DND-41 (cell line): ENCODE results near the gene PFKFB2.

ENCODE experiments used
- ATAC-seq: fragments of 200-7000 bp; cut with Tn5 transposase; 3 replicates; pipeline ENCODE4 v1.9.1; 2021; ENCODE audit warnings: low read depth; ENCODE audit not compliant: insufficient read depth
- DNase-seq: peaks from one replicate; pipeline ENCODE4 v3.0.0-alpha.2; 2020
- H2AFZ ChIP-seq: 2 replicates; pipeline ENCODE4 v1.6.0; 2012; ENCODE audit warnings: low read depth, low read length
- H3K27ac ChIP-seq: 2 replicates; pipeline ENCODE4 v1.5.1; 2012; ENCODE audit warnings: low read length, inconsistent platforms
- H3K27me3 ChIP-seq: fragments of 200-600 bp; sonication (generic); 2 replicates; pipeline ENCODE4 v1.6.0; 2012; ENCODE audit warnings: low read length, mild to moderate bottlenecking, inconsistent platforms; ENCODE audit not compliant: insufficient read depth, poor library complexity
- H3K36me3 ChIP-seq: 2 replicates; pipeline ENCODE4 v1.5.1; 2012; ENCODE audit warnings: low read length, inconsistent platforms; ENCODE audit not compliant: insufficient read depth
- H3K4me1 ChIP-seq: 2 replicates; pipeline ENCODE4 v1.5.1; 2012; ENCODE audit warnings: mild to moderate bottlenecking, low read length; ENCODE audit not compliant: insufficient read depth
- H3K4me2 ChIP-seq: 2 replicates; pipeline ENCODE4 v1.6.0; 2012; ENCODE audit warnings: mild to moderate bottlenecking, moderate library complexity, low read length, inconsistent platforms; ENCODE audit not compliant: insufficient read depth
- H3K4me3 ChIP-seq, 2 experiments: fragments of 200-600 bp in 1 of 2; shearing (Covaris generic) in 1 of 2; 2 replicates each; pipeline ENCODE4 v1.5.1; 2012 to 2016; ENCODE audit warnings: inconsistent platforms in 2 of 2, low read length in 2 of 2, mild to moderate bottlenecking in 2 of 2, low read depth in 1 of 2, moderate library complexity in 1 of 2
- H3K79me2 ChIP-seq: 2 replicates; pipeline ENCODE4 v1.6.0; 2012; ENCODE audit warnings: low read length, inconsistent platforms; ENCODE audit not compliant: insufficient read depth
- H3K9ac ChIP-seq: 2 replicates; pipeline ENCODE4 v1.6.0; 2012; ENCODE audit warnings: low read depth, mild to moderate bottlenecking, inconsistent platforms, low read length, moderate library complexity
- H3K9me3 ChIP-seq: 2 replicates; pipeline ENCODE4 v1.5.1; 2012; ENCODE audit warnings: low read length, moderate library complexity, mild to moderate bottlenecking, inconsistent platforms; ENCODE audit not compliant: insufficient read depth, severe bottlenecking
- H4K20me1 ChIP-seq: 2 replicates; pipeline ENCODE4 v1.6.0; 2012; ENCODE audit warnings: low read length; ENCODE audit not compliant: insufficient read depth
- EZH2 ChIP-seq: IDR thresholded peaks from 3 replicates; pipeline ENCODE4 v1.6.1; 2012; ENCODE audit warnings: borderline replicate concordance, low read depth, mild to moderate bottlenecking, moderate library complexity, low read length, inconsistent platforms; ENCODE audit not compliant: severe bottlenecking
- TF ChIP-seq, protein P1 (sequence below): IDR thresholded peaks from 2 replicates; pipeline ENCODE4 v1.5.1; 2012; ENCODE audit warnings: borderline replicate concordance, low read length, moderate library complexity, mild to moderate bottlenecking; ENCODE audit not compliant: poor library complexity, severe bottlenecking; ENCODE audit errors: extremely low read depth

PFKFB2 gene

DNA sequence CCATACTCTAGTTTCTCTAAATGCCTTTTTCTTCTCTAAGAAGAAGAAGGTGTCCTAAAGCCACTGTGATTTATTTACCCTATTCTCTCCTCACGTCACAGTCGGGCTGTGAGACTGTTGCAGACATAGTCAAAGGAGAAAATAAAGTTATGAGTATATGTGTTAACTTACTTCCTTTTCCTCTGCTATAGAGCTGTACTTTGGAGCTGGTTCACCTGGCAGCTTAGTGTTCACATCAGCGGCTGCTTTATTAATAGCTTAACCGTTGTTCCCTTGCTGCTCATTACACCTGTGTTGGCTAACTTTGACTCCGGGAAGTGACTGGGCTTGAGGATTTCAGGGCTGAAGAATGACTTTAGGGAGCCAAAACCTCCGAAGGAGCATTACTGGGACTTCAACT lies 3.6 kb downstream of the PFKFB2 start:
- no peaks in the 10 kb centered on the region for H3K79me2 ChIP-seq
- no peaks in the 10 kb centered on the region for H3K9me3 ChIP-seq
- H3K4me1 ChIP-seq = peaks cover 20% of the 10 kb centered on the region
- H3K9ac ChIP-seq = no peak overlapping the region
- H3K36me3 ChIP-seq = no peaks in the 10 kb centered on the region
- no peaks in the 10 kb centered on the region for H4K20me1 ChIP-seq
- peaks cover 9% of the 10 kb centered on the region for H3K27me3 ChIP-seq
- H3K27ac ChIP-seq = no peak overlapping the region
- H3K4me3 ChIP-seq = no peak overlapping the region
- TF ChIP-seq EZH2 = no peak
- TF ChIP-seq, protein P1, sequence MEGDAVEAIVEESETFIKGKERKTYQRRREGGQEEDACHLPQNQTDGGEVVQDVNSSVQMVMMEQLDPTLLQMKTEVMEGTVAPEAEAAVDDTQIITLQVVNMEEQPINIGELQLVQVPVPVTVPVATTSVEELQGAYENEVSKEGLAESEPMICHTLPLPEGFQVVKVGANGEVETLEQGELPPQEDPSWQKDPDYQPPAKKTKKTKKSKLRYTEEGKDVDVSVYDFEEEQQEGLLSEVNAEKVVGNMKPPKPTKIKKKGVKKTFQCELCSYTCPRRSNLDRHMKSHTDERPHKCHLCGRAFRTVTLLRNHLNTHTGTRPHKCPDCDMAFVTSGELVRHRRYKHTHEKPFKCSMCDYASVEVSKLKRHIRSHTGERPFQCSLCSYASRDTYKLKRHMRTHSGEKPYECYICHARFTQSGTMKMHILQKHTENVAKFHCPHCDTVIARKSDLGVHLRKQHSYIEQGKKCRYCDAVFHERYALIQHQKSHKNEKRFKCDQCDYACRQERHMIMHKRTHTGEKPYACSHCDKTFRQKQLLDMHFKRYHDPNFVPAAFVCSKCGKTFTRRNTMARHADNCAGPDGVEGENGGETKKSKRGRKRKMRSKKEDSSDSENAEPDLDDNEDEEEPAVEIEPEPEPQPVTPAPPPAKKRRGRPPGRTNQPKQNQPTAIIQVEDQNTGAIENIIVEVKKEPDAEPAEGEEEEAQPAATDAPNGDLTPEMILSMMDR = no peak
- DNase-seq (no peak), ATAC-seq (no peak)
- H2AFZ ChIP-seq = no peak overlapping the region
- H3K4me2 ChIP-seq = no peak overlapping the region

DNA sequence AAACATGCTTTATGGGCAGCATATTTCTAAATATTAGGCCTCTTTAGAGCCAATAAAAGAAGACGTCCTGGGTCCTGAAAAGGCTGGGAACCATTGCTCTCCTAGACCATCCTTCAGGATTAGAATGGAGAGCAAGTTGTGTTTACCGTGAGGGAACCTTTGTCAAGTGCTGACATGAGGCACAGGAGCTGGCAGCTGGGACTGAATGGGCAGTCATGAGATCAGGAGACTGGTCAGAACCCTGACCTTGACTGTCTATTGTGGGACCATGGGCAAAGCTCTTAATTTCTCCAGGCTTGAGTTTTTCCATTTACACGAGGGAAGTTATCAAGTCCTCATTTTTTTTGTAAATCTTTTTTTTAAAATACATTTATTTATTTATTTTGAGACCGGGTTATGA lies 5.2 kb downstream of the PFKFB2 start:
- TF ChIP-seq, protein P1 = no peak
- TF ChIP-seq EZH2 = no peak
- Histone ChIP-seq H2AFZ (no peak overlapping the region), H3K4me3 (no peak overlapping the region), H3K36me3 (no peaks in the 10 kb centered on the region), H3K27ac (no peak overlapping the region), H3K79me2 (no peaks in the 10 kb centered on the region), H3K9ac (no peak overlapping the region), H3K27me3 (peaks cover 4% of the 10 kb centered on the region), H3K9me3 (no peaks in the 10 kb centered on the region), H3K4me2 (no peak overlapping the region), H4K20me1 (no peaks in the 10 kb centered on the region), H3K4me1 (peaks cover 4% of the 10 kb centered on the region)
- no peak for ATAC-seq
- DNase-seq = no peak

DNA sequence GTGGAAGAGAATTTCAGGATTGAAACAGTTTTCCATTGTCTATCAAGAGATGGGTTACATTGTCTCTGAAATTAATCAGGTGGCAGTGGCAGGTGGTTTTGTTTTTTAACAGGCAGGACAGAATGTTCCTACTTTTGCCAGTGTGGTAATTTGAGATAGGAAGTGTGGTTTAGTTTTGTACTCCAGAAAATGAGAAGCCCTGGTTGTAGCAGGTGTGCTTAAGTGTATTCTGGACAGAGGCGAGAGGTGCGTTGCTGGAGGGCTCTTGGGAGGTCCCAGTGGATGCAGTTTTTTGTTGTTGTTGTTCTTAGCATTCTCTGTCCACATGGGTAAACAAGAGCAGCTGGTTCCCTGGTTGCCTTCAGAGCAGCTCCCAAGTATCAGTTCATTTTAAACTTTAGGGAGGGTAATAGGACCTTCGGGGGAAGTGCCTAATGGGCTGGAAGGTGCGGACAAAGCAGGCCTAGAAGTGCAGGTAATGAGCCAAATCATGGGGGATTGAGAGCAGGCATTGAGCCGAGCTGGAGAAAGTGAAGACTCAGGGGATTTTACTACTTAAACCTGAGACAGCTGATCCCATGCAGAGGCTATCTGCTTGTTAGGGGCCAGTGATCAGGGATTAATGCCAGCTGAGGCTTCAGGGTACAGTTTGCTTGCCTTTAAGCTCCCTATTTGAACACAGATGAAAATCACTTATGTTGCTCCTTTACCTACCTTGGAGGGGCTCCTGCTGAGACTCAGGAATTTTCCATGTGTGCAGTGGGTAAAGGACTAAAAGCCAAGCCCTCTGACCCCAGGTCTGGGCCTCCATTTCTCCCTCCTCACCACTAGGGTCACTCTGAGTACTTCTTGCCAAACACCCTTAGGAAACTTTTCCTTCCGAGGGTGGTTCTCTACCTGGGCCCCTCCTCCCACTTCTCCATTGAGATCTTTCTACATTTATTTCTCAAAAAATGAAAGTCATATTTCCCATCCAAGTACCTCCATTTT lies 6.1 kb downstream of the PFKFB2 start:
- Histone ChIP-seq H3K9me3 (no peaks in the 10 kb centered on the region), H3K4me3 (no peak overlapping the region), H3K27ac (no peak overlapping the region), H3K79me2 (no peaks in the 10 kb centered on the region), H3K4me2 (no peak overlapping the region), H3K9ac (no peak overlapping the region), H3K27me3 (no peaks in the 10 kb centered on the region), H4K20me1 (no peaks in the 10 kb centered on the region), H2AFZ (no peak overlapping the region), H3K36me3 (no peaks in the 10 kb centered on the region), H3K4me1 (no peaks in the 10 kb centered on the region)
- TF ChIP-seq, protein P1 = no peak
- DNase-seq (no peak), ATAC-seq (no peak)
